Endothelial cell of umbilical vein (primary cell): ENCODE data around the gene MRGPRG. TPM values are rescaled to one million over a fixed set of nuclear protein-coding genes. Genes with fewer than 3 reads are reported as not detected.

Source experiments
- BruUV-seq: library from RNA; stranded (reverse); fragments of 400-500 nt; replicated peaks from 2 replicates; lab custom pipeline; 2021; lab: Mats Ljungman, UMichigan
- CTCF ChIA-PET: fragments of 300-600, 350-600 bp; sonication (Branson Sonifier 250); formaldehyde crosslinking; loops from one replicate; lab custom pipeline; 2021; ENCODE audit warnings: antibody characterized with exemption, inconsistent platforms; lab: Charles Lee
- POLR2A ChIA-PET: fragments of 300-600, 350-600 bp; sonication (Branson Sonifier 250); formaldehyde crosslinking; loops from one replicate; lab custom pipeline; 2021; ENCODE audit warnings: antibody characterized with exemption, inconsistent platforms; lab: Charles Lee
- DNase-seq: peaks from one replicate; pipeline ENCODE4 v3.0.0-alpha.2; 2011; ENCODE audit warnings: low read depth, low spot score
- FAIRE-seq: peaks from 2 replicates; lab custom pipeline; 2011; peaks lifted over from hg19 to GRCh38; lab: Jason Lieb, UNC
- H2AFZ ChIP-seq: 2 replicates; pipeline ENCODE4 v1.6.0; 2012; ENCODE audit warnings: low read depth, low read length, control low read depth, inconsistent platforms
- H3K27ac ChIP-seq: 2 replicates; pipeline ENCODE4 v1.5.1; 2011; ENCODE audit warnings: low read depth, mild to moderate bottlenecking, control low read depth, low read length, moderate library complexity; ENCODE audit not compliant: insufficient read depth
- H3K27me3 ChIP-seq, 2 experiments: 2 replicates each; pipeline versions ENCODE4 v1.6.0 to v1.6.1; 2011; ENCODE audit warnings: low read length in 2 of 2, mixed read lengths in 1 of 2; ENCODE audit not compliant: control insufficient read depth in 2 of 2, insufficient read depth in 2 of 2
- H3K36me3 ChIP-seq, 2 experiments: 2 replicates in 1 of 2; 3 replicates in 1 of 2; pipeline ENCODE4 v1.5.1; 2011; ENCODE audit warnings: low read length in 2 of 2, mild to moderate bottlenecking in 1 of 2, moderate library complexity in 1 of 2; ENCODE audit not compliant: control insufficient read depth in 2 of 2, insufficient read depth in 2 of 2; ENCODE audit errors: extremely low read depth in 1 of 2
- H3K4me1 ChIP-seq: 3 replicates; pipeline ENCODE4 v1.5.1; 2011; ENCODE audit warnings: mild to moderate bottlenecking, low read length; ENCODE audit not compliant: control insufficient read depth, insufficient read depth; ENCODE audit errors: extremely low read depth
- H3K4me2 ChIP-seq: 2 replicates; pipeline ENCODE4 v1.6.1; 2011; ENCODE audit warnings: low read length, control low read depth, mixed read lengths; ENCODE audit not compliant: insufficient read depth
- H3K4me3 ChIP-seq, 3 experiments: fragments of 200-600 bp in 1 of 3; sonication (generic), shearing (Covaris generic) in 1 of 3; replicated peaks in 1 of 3; 2 replicates each; pipeline ENCODE4 v1.5.1; 2011 to 2016; ENCODE audit warnings: control low read depth in 3 of 3, low read length in 3 of 3, mild to moderate bottlenecking in 2 of 3, inconsistent platforms in 1 of 3, low read depth in 1 of 3, moderate library complexity in 1 of 3; ENCODE audit not compliant: insufficient read depth in 1 of 3
- H3K79me2 ChIP-seq: 2 replicates; pipeline ENCODE4 v1.6.0; 2012; ENCODE audit warnings: low read length, inconsistent platforms; ENCODE audit not compliant: control insufficient read depth, insufficient read depth
- H3K9ac ChIP-seq: replicated peaks from 2 replicates; pipeline ENCODE3; 2011; ENCODE audit warnings: low read length, control low read depth; ENCODE audit not compliant: insufficient read depth; ENCODE audit errors: extremely low read depth
- H3K9me1 ChIP-seq: replicated peaks from 3 replicates; pipeline ENCODE4 v1.6.0; 2011; ENCODE audit warnings: mild to moderate bottlenecking, low read length; ENCODE audit not compliant: control insufficient read depth, insufficient read depth; ENCODE audit errors: extremely low read depth
- H3K9me3 ChIP-seq: replicated peaks from 2 replicates; pipeline ENCODE4 v1.5.1; 2012; ENCODE audit warnings: low read length, inconsistent platforms; ENCODE audit not compliant: control insufficient read depth, insufficient read depth
- H4K20me1 ChIP-seq: replicated peaks from 2 replicates; pipeline ENCODE3; 2011; ENCODE audit warnings: mild to moderate bottlenecking, low read length; ENCODE audit not compliant: control insufficient read depth, insufficient read depth; ENCODE audit errors: extremely low read depth
- CTCF ChIP-seq, 2 donors: IDR thresholded peaks; 1 replicate in 1 of 2; 2 replicates in 1 of 2; pipeline ENCODE4 v1.5.1; 2011; ENCODE audit warnings: low read length in 2 of 2, mild to moderate bottlenecking in 2 of 2, moderate library complexity in 2 of 2, control low read depth in 1 of 2, inconsistent platforms in 1 of 2, low read depth in 1 of 2; ENCODE audit not compliant: insufficient read depth in 1 of 2; ENCODE audit errors: extremely low read depth in 1 of 2
- EZH2 ChIP-seq: IDR thresholded peaks from 2 replicates; pipeline ENCODE4 v1.6.1; 2012; ENCODE audit warnings: borderline replicate concordance, low read depth, mild to moderate bottlenecking, moderate library complexity, low read length, inconsistent platforms; ENCODE audit not compliant: severe bottlenecking
- FOS ChIP-seq: IDR thresholded peaks from 2 replicates; pipeline ENCODE4 v1.6.1; 2011; ENCODE audit warnings: mild to moderate bottlenecking, low read length, moderate library complexity, borderline replicate concordance; ENCODE audit not compliant: insufficient read depth
- GATA2 ChIP-seq: IDR thresholded peaks from 2 replicates; pipeline ENCODE4 v1.7.0; 2011; ENCODE audit warnings: low read depth, mild to moderate bottlenecking, moderate library complexity, mixed read lengths, low read length; ENCODE audit not compliant: insufficient read length, insufficient read depth
- JUN ChIP-seq: IDR thresholded peaks from 2 replicates; pipeline ENCODE4 v1.6.1; 2011; ENCODE audit warnings: borderline replicate concordance, low read depth; ENCODE audit not compliant: insufficient read length, insufficient read depth
- MAX ChIP-seq: IDR thresholded peaks from 2 replicates; pipeline ENCODE4 v1.6.1; 2011; ENCODE audit not compliant: insufficient read depth, insufficient read length
- POLR2A ChIP-seq: IDR thresholded peaks from 2 replicates; pipeline ENCODE4 v1.6.1; 2012; ENCODE audit warnings: low read depth, mild to moderate bottlenecking, control low read depth, low read length
- POLR2AphosphoS5 ChIP-seq: IDR thresholded peaks from 2 replicates; pipeline ENCODE4 v1.6.1; 2012; ENCODE audit warnings: low read depth, mild to moderate bottlenecking, control low read depth, low read length, moderate library complexity; ENCODE audit not compliant: insufficient read depth
- dilution Hi-C: fragments of 300-500 bp; cut with MboI; formaldehyde crosslinking; loops from one replicate; pipeline ENCODE4 v1.15.0; 2019; ENCODE audit warnings: low sequenced_read_pairs; ENCODE audit not compliant: extremely low pct_ligation_motif_present
- intact Hi-C: fragments of 100-400 bp; cut with micrococcal nuclease; formaldehyde crosslinking; loops from one replicate; pipeline ENCODE4 v1.10.0; 2022
- polyA plus RNA-seq, 4 experiments: library from polyadenylated mRNA; depleted of rRNA in 3 of 4; stranded (reverse) in 3 of 4; unstranded in 1 of 4; fragments of >200 nt; gene quantifications; 2 replicates each; pipeline versions ENCODE4 v1.2.1 to v1.2.3, GENCODE V29; 2011 to 2012; ENCODE audit warnings: missing spikeins in 1 of 4
- total RNA-seq: library from RNA; stranded (reverse); gene quantifications from 2 replicates; pipeline ENCODE4 v1.2.3, GENCODE V29; 2021

MRGPRG gene
- total and polyA plus RNA-seq, 2 donors (not counting 3 experiments of a cell fraction or from before 2014, with no cell fraction given): not detected

- ChIA-PET POLR2A (no interaction called here), CTCF (interaction anchor here (0.7 kb wide), 1 partner anchor 179 kb away, joined by 3 read pairs; no protein-coding TSS in a partner anchor)
- FAIRE-seq: no peak
- Histone ChIP-seq H3K27ac (no peak overlapping the region), H3K4me3 (no peak overlapping the region), H3K9me1 (no peaks in the 10 kb centered on the region), H3K9me3 (no peaks in the 10 kb centered on the region), H3K4me1 (no peaks in the 10 kb centered on the region), H2AFZ (no peak overlapping the region), H3K79me2 (no peaks in the 10 kb centered on the region), H3K4me2 (no peak overlapping the region), H3K9ac (no peak overlapping the region), H4K20me1 (no peaks in the 10 kb centered on the region), H3K27me3 (peaks cover 0 to 1% of the 10 kb centered on the region in 2 experiments), H3K36me3 (no peaks in the 10 kb centered on the region)
- dilution Hi-C loops (no loop called here), intact Hi-C loops (no loop called here)
- no TSS peak for BruUV-seq
- TF ChIP-seq POLR2AphosphoS5 (no peak), FOS (no peak), EZH2 (no peak), POLR2A (no peak), JUN (no peak), MAX (no peak), GATA2 (no peak), CTCF (IDR thresholded peaks at IDR 0.05; ENCODE audit: extremely low read depth in 1 of 2, insufficient read depth in 1 of 2, low read depth in 1 of 2, low read length in 2 of 2) (no peak)
- DNase-seq: no peak
Observed at GRCh38 chr11:3229673-3230630, 11.3 kb upstream of the MRGPRG start.
